ENCODE results near the gene NAV2. TPM values are rescaled to one million over a fixed set of nuclear protein-coding genes. Genes with fewer than 3 reads are reported as not detected.

Gene NAV2
- total RNA-seq, 1 experiment from 2014 or later: 22.7 TPM

GRCh38 chr11:19751055-19751454 is 38.4 kb downstream of the NAV2 start:
- H3K4me3 ChIP-seq (ENCODE audit: low read depth in 2 of 2, low read length in 2 of 2): no peak overlapping the region
- no peaks in the 10 kb centered on the region for H3K36me3 ChIP-seq (ENCODE audit: control insufficient read depth, insufficient read depth, low read length)
- intact Hi-C loops (cut with micrococcal nuclease; ENCODE audit: unreplicated experiment): no loop called here
- H3K27ac ChIP-seq (ENCODE audit: low read length): no peak overlapping the region
- BruUV-seq (replicated peaks): no TSS peak
- no peaks in the 10 kb centered on the region for H3K4me1 ChIP-seq (ENCODE audit: control insufficient read depth, insufficient read depth, low read length)
- ChIA-PET POLR2A (no interaction called here), CTCF (no interaction called here)
- DNase-seq (ENCODE audit: low read depth, low spot score) (no peak), ATAC-seq (no peak)
- H3K9me3 ChIP-seq (ENCODE audit: control insufficient read depth, insufficient read depth, low read depth, low read length): no peaks in the 10 kb centered on the region
- H3K27me3 ChIP-seq (ENCODE audit: control insufficient read depth, insufficient read depth, low read length): no peaks in the 10 kb centered on the region
- no peak for TF ChIP-seq SIN3A (IDR thresholded peaks at IDR 0.05; ENCODE audit: borderline replicate concordance, insufficient read depth, low read depth, low read length)
- TF ChIP-seq POLR2AphosphoS5 (IDR thresholded peaks at IDR 0.05; ENCODE audit: low read depth, low read length): no peak
- no peak for TF ChIP-seq TCF7L2 (IDR thresholded peaks at IDR 0.05; ENCODE audit: low read depth, low read length)
- in situ Hi-C loops (cut with HindIII; ENCODE audit: low pct_unique_long_range_greater_than_20kb, low sequenced_read_pairs): no loop called here

- ChIA-PET POLR2A (no interaction called here), CTCF (no interaction called here)
- DNase-seq (ENCODE audit: low read depth, low spot score) (no peak), ATAC-seq (no peak)
- intact Hi-C loops (cut with micrococcal nuclease; ENCODE audit: unreplicated experiment) (no loop called here), in situ Hi-C loops (cut with HindIII; ENCODE audit: low pct_unique_long_range_greater_than_20kb, low sequenced_read_pairs) (no loop called here)
- Histone ChIP-seq H3K4me1 (ENCODE audit: control insufficient read depth, insufficient read depth, low read length) (no peaks in the 10 kb centered on the region), H3K36me3 (ENCODE audit: control insufficient read depth, insufficient read depth, low read length) (no peaks in the 10 kb centered on the region), H3K27ac (ENCODE audit: low read length) (no peak overlapping the region), H3K4me3 (ENCODE audit: low read depth in 2 of 2, low read length in 2 of 2) (no peak overlapping the region), H3K27me3 (ENCODE audit: control insufficient read depth, insufficient read depth, low read length) (no peaks in the 10 kb centered on the region), H3K9me3 (ENCODE audit: control insufficient read depth, insufficient read depth, low read depth, low read length) (no peaks in the 10 kb centered on the region)
- BruUV-seq (replicated peaks): no TSS peak
- TF ChIP-seq CTCF (IDR thresholded peaks at IDR 0.05): no peak
- TF ChIP-seq POLR2AphosphoS5 (IDR thresholded peaks at IDR 0.05; ENCODE audit: low read depth, low read length): no peak
- no peak for TF ChIP-seq TCF7L2 (IDR thresholded peaks at IDR 0.05; ENCODE audit: low read depth, low read length)
- TF ChIP-seq SIN3A (IDR thresholded peaks at IDR 0.05; ENCODE audit: borderline replicate concordance, insufficient read depth, low read depth, low read length): no peak
- TF ChIP-seq REST (IDR thresholded peaks at IDR 0.05; ENCODE audit: insufficient read depth in 1 of 2, low read depth in 2 of 2, low read length in 1 of 2): no peak
These were observed 40.9 kb downstream of the NAV2 start for GRCh38 chr11:19753451-19754106.

GRCh38 chr11:19756675-19757475 is 44.2 kb downstream of the NAV2 start:
- ChIA-PET POLR2A (no interaction called here), CTCF (no interaction called here)
- no peak for TF ChIP-seq POLR2AphosphoS5 (IDR thresholded peaks at IDR 0.05; ENCODE audit: low read depth, low read length)
- no peak for TF ChIP-seq SIN3A (IDR thresholded peaks at IDR 0.05; ENCODE audit: borderline replicate concordance, insufficient read depth, low read depth, low read length)
- no peak for TF ChIP-seq CTCF (IDR thresholded peaks at IDR 0.05)
- no peak for TF ChIP-seq REST (IDR thresholded peaks at IDR 0.05; ENCODE audit: insufficient read depth in 1 of 2, low read depth in 2 of 2, low read length in 1 of 2)
- TF ChIP-seq TCF7L2 (IDR thresholded peaks at IDR 0.05; ENCODE audit: low read depth, low read length): no peak
- Histone ChIP-seq H3K9me3 (ENCODE audit: control insufficient read depth, insufficient read depth, low read depth, low read length) (no peaks in the 10 kb centered on the region), H3K36me3 (ENCODE audit: control insufficient read depth, insufficient read depth, low read length) (no peaks in the 10 kb centered on the region), H3K27ac (ENCODE audit: low read length) (no peak overlapping the region), H3K27me3 (ENCODE audit: control insufficient read depth, insufficient read depth, low read length) (no peaks in the 10 kb centered on the region), H3K4me1 (ENCODE audit: control insufficient read depth, insufficient read depth, low read length) (no peaks in the 10 kb centered on the region), H3K4me3 (ENCODE audit: low read depth in 2 of 2, low read length in 2 of 2) (no peak overlapping the region)
- in situ Hi-C loops (cut with HindIII; ENCODE audit: low pct_unique_long_range_greater_than_20kb, low sequenced_read_pairs): no loop called here
- BruUV-seq (replicated peaks): no TSS peak
- DNase-seq (ENCODE audit: low read depth, low spot score) (no peak), ATAC-seq (no peak)
- intact Hi-C loops (cut with micrococcal nuclease; ENCODE audit: unreplicated experiment): no loop called here
